Measurements from ENCODE around the gene ACAP1.

DNA sequence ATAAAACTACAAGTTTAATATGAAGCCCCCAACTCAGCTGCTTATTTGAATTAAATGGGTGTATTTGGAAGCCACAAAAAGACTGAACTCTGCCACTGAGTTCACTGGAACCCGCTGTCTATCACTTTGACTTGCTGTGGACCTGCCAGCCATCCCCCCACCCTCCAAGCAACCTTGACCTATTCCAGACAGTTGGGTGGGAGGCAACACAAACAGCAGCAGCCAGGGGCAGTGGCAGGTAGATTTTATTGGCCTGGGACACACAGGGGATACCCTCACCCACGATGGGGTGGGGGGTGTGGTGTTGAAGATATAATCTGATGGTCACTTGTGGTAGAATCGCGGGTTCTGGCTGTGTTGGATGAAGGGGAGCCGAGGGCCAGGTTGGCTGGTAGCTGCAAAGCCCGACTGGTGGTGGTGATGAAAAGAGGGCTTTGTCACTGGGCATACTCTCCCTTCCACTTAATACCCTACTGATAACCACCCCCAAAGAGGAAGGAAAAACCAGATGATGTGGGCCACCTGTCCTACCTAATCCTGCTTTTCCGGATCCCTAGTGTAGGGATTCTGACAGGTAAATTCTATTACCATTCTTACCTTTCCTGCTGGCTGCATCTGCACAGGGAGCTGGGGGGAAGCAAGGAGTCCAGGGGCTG, 23.8 kb upstream of the ACAP1 start:
- TF ChIP-seq SIN3A (IDR thresholded peaks at IDR 0.05; ENCODE audit: borderline replicate concordance in 2 of 2, control insufficient read depth in 1 of 2, low read depth in 2 of 2, low read length in 2 of 2) = no peak
- TF ChIP-seq SMAD3 (CRISPR knock-in tag; conservative IDR thresholded peaks at IDR 0.05) = no peak
- no peak; the same call in 1 of the 2 replicates for TF ChIP-seq POLR2A (conservative IDR thresholded peaks at IDR 0.05)
- TF ChIP-seq POU5F1 (IDR thresholded peaks at IDR 0.05; ENCODE audit: borderline replicate concordance, low read depth, low read length, partially characterized antibody) = no peak
- TF ChIP-seq FOXP1 (CRISPR knock-in tag; IDR thresholded peaks at IDR 0.05) = no peak
- TF ChIP-seq SRF (CRISPR knock-in tag; IDR thresholded peaks at IDR 0.05) = no peak
- TF ChIP-seq, protein P1, sequence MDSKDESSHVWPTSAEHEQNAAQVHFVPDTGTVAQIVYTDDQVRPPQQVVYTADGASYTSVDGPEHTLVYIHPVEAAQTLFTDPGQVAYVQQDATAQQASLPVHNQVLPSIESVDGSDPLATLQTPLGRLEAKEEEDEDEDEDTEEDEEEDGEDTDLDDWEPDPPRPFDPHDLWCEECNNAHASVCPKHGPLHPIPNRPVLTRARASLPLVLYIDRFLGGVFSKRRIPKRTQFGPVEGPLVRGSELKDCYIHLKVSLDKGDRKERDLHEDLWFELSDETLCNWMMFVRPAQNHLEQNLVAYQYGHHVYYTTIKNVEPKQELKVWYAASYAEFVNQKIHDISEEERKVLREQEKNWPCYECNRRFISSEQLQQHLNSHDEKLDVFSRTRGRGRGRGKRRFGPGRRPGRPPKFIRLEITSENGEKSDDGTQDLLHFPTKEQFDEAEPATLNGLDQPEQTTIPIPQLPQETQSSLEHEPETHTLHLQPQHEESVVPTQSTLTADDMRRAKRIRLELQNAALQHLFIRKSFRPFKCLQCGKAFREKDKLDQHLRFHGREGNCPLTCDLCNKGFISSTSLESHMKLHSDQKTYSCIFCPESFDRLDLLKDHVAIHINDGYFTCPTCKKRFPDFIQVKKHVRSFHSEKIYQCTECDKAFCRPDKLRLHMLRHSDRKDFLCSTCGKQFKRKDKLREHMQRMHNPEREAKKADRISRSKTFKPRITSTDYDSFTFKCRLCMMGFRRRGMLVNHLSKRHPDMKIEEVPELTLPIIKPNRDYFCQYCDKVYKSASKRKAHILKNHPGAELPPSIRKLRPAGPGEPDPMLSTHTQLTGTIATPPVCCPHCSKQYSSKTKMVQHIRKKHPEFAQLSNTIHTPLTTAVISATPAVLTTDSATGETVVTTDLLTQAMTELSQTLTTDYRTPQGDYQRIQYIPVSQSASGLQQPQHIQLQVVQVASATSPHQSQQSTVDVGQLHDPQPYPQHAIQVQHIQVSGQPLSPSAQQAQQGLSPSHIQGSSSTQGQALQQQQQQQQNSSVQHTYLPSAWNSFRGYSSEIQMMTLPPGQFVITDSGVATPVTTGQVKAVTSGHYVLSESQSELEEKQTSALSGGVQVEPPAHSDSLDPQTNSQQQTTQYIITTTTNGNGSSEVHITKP (IDR thresholded peaks at IDR 0.05; ENCODE audit: partially characterized antibody) = no peak
- TF ChIP-seq NFE2 (IDR thresholded peaks at IDR 0.05; ENCODE audit: low read depth) = no peak
- no peak for TF ChIP-seq RBBP5 (IDR thresholded peaks at IDR 0.05; ENCODE audit: borderline replicate concordance, insufficient read depth, low read length, poor library complexity, severe bottlenecking)
- no peak for TF ChIP-seq ZKSCAN8 (CRISPR knock-in tag; IDR thresholded peaks at IDR 0.05)
- TF ChIP-seq CREM (IDR thresholded peaks at IDR 0.05; ENCODE audit: low read depth) = no peak
- TF ChIP-seq, protein P2, sequence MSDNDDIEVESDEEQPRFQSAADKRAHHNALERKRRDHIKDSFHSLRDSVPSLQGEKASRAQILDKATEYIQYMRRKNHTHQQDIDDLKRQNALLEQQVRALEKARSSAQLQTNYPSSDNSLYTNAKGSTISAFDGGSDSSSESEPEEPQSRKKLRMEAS (CRISPR knock-in tag; IDR thresholded peaks at IDR 0.05) = no peak

Data from K562 (cell line).